ENCODE data around the gene MAG.

The MAG gene, protein sequence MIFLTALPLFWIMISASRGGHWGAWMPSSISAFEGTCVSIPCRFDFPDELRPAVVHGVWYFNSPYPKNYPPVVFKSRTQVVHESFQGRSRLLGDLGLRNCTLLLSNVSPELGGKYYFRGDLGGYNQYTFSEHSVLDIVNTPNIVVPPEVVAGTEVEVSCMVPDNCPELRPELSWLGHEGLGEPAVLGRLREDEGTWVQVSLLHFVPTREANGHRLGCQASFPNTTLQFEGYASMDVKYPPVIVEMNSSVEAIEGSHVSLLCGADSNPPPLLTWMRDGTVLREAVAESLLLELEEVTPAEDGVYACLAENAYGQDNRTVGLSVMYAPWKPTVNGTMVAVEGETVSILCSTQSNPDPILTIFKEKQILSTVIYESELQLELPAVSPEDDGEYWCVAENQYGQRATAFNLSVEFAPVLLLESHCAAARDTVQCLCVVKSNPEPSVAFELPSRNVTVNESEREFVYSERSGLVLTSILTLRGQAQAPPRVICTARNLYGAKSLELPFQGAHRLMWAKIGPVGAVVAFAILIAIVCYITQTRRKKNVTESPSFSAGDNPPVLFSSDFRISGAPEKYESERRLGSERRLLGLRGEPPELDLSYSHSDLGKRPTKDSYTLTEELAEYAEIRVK

DNA sequence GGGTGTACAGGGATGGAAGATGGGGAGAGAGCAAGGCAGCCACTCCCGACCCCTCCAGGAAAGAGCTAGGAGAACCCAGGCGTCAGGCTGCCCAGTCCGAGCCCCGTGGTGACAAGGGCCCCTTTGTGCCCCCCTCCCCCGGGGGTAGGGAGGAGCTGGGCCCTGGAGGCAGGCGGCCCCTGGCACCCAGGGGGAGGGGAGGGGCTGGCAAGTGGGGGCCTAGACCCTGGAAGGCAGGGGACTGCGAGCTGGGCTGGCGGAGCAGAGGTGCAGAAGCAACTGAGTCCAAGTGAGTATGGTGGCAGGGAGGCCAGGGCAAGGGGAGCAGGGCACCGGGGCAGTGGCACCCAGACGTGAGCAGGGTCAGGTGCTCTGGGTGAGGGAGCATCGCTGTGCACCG lies at the start of gene MAG:
TSS of gene MAG (plus strand) at position 246 of the 400 bp plus-strand sequence. CDS start 3,248 bp downstream, outside the sequence.
- no peaks in the 10 kb centered on the region for H4K20me1 ChIP-seq
- H3K27ac ChIP-seq: no peak within 1 kb of the TSS
- peak within 1 kb of the TSS in 1 of 11 experiments; percentile 29; a peak in 1 of 22 replicates for H3K9ac ChIP-seq
- H3K27me3 ChIP-seq: peaks cover 0 to 26% (median 0%) of the 10 kb centered on the region in 11 experiments; a peak in 6 of 22 replicates
- H3K4me1 ChIP-seq: peaks cover 23 to 76% (median 62%) of the 10 kb centered on the region in 10 experiments
- no peaks in the 10 kb centered on the region for H3K36me3 ChIP-seq
- no peak for TF ChIP-seq Cebpa-rat (IDR thresholded peaks at IDR 0.05)
- H3K9me3 ChIP-seq (replicated peaks in 1 of 11): no peaks in the 10 kb centered on the region
- H3K4me2 ChIP-seq: peak within 1 kb of the TSS in 9 of 11 experiments; percentile 15 to 72 (median 53); a peak in 18 of 22 replicates
- H3K4me3 ChIP-seq: no peak within 1 kb of the TSS

- Histone ChIP-seq H4K20me1 (no peaks in the 10 kb centered on the region; a peak in 2 of 22 replicates), H3K36me3 (no peaks in the 10 kb centered on the region), H3K27ac (no peak overlapping the region), H3K27me3 (peaks cover 37 to 61% (median 57%) of the 10 kb centered on the region in 11 experiments), H3K4me2 (peak overlapping the region in 7 of 11 experiments; percentile 6 to 99 (median 15); a peak in 9 of 22 replicates), H3K9me3 (replicated peaks in 1 of 11) (peaks cover 5 to 41% (median 11%) of the 10 kb centered on the region in 11 experiments), H3K4me3 (no peak overlapping the region), H3K9ac (no peak overlapping the region), H3K4me1 (peaks cover 18 to 32% (median 25%) of the 10 kb centered on the region in 10 experiments)
- no peak for TF ChIP-seq Cebpa-rat (IDR thresholded peaks at IDR 0.05)
These were observed 45.4 kb upstream of the MAG start for GRCh38 chr19:35246466-35247092.

GRCh38 chr19:35247526-35248309 lies 44.2 kb upstream of the MAG start:
- Histone ChIP-seq H3K4me2 (peak overlapping the region; percentile 76 to 99 (median 92)), H3K4me1 (peaks cover 18 to 32% (median 25%) of the 10 kb centered on the region in 10 experiments), H3K4me3 (peak overlapping the region; percentile 48 to 65 (median 57)), H3K27ac (no peak overlapping the region), H3K27me3 (peaks cover 37 to 61% (median 57%) of the 10 kb centered on the region in 11 experiments), H3K9me3 (replicated peaks in 1 of 11) (peaks cover 0 to 30% (median 6%) of the 10 kb centered on the region in 11 experiments; a peak in 12 of 22 replicates), H3K36me3 (no peaks in the 10 kb centered on the region), H3K9ac (peak overlapping the region in 6 of 11 experiments; percentile 6 to 71 (median 35); a peak in 8 of 22 replicates), H4K20me1 (no peaks in the 10 kb centered on the region; a peak in 2 of 22 replicates)
- no peak for TF ChIP-seq Cebpa-rat (IDR thresholded peaks at IDR 0.05)

DNA sequence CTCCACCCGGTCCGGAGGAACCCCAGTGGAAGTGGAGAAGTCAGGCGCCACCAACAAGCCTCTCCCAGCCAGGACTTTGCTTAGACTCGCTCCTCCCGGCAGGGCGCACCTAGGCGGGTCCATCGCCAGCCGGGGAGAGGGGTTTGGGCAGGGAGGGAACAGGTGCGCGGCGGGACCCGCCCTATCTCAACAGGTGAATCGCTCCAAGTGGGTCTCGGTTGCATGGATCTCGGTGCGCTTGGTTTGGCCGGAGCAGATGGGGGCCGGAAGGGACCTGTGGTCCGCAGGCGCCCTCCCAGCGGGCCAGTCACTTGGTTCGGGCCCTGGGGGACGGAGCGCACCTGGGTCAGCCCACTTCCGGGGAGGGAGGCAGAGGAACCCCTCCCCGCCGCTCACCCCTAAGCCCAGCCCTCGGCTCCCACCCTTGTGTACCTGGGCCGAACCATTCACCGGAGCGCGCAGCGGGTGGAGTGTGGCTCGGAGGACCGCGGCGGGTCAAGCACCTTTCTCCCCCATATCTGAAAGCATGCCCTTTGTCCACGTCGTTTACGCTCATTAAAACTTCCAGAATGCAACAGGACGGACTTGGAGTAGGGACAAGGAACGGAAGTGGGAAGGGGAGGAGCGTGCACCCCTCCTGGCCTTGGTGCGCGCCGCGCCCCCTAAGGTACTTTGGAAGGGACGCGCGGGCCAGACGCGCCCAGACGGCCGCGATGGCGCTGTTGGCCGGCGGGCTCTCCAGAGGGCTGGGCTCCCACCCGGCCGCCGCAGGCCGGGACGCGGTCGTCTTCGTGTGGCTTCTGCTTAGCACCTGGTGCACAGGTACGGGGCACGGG lies 43.4 kb upstream of the MAG start, which contains the start of gene LSR:
TSS of gene LSR (plus strand) at position 693 of the 836 bp plus-strand sequence. CDS start at position 714, 21 bp downstream.
- Histone ChIP-seq H3K27ac (no peak within 1 kb of the TSS), H3K4me3 (peak within 1 kb of the TSS; percentile 48 to 65 (median 57))

GRCh38 chr19:35249146-35249847 lies 42.7 kb upstream of the MAG start:
- no peak for TF ChIP-seq Cebpa-rat (IDR thresholded peaks at IDR 0.05)
- H3K9me3 ChIP-seq (replicated peaks in 1 of 11): peaks cover 0 to 24% (median 5%) of the 10 kb centered on the region in 11 experiments; a peak in 12 of 22 replicates
- peaks cover 37 to 61% (median 57%) of the 10 kb centered on the region in 11 experiments for H3K27me3 ChIP-seq
- H3K4me1 ChIP-seq: peaks cover 18 to 32% (median 25%) of the 10 kb centered on the region in 10 experiments
- H3K27ac ChIP-seq: no peak overlapping the region
- peak overlapping the region in 8 of 10 experiments; percentile 48 to 65 (median 57); a peak in 11 of 20 replicates for H3K4me3 ChIP-seq
- H4K20me1 ChIP-seq: no peaks in the 10 kb centered on the region; a peak in 2 of 22 replicates
- H3K9ac ChIP-seq: no peak overlapping the region; a peak in 1 of 22 replicates
- no peaks in the 10 kb centered on the region for H3K36me3 ChIP-seq
- H3K4me2 ChIP-seq: peak overlapping the region; percentile 76 to 99 (median 92); a peak in 21 of 22 replicates

More for the DNA sequence above, 43.4 kb upstream of the MAG start, which contains the start of gene LSR:
- Histone ChIP-seq H3K9me3 (replicated peaks in 1 of 11) (peaks cover 0 to 30% (median 6%) of the 10 kb centered on the region in 11 experiments; a peak in 12 of 22 replicates), H3K4me2 (peak within 1 kb of the TSS; percentile 76 to 99 (median 92)), H3K9ac (peak within 1 kb of the TSS in 7 of 11 experiments; percentile 6 to 71 (median 27); a peak in 8 of 22 replicates), H3K4me1 (peaks cover 18 to 32% (median 25%) of the 10 kb centered on the region in 10 experiments), H3K36me3 (no peaks in the 10 kb centered on the region), H4K20me1 (no peaks in the 10 kb centered on the region; a peak in 2 of 22 replicates), H3K27me3 (peaks cover 37 to 61% (median 57%) of the 10 kb centered on the region in 11 experiments)
- no peak for TF ChIP-seq Cebpa-rat (IDR thresholded peaks at IDR 0.05)

DNA sequence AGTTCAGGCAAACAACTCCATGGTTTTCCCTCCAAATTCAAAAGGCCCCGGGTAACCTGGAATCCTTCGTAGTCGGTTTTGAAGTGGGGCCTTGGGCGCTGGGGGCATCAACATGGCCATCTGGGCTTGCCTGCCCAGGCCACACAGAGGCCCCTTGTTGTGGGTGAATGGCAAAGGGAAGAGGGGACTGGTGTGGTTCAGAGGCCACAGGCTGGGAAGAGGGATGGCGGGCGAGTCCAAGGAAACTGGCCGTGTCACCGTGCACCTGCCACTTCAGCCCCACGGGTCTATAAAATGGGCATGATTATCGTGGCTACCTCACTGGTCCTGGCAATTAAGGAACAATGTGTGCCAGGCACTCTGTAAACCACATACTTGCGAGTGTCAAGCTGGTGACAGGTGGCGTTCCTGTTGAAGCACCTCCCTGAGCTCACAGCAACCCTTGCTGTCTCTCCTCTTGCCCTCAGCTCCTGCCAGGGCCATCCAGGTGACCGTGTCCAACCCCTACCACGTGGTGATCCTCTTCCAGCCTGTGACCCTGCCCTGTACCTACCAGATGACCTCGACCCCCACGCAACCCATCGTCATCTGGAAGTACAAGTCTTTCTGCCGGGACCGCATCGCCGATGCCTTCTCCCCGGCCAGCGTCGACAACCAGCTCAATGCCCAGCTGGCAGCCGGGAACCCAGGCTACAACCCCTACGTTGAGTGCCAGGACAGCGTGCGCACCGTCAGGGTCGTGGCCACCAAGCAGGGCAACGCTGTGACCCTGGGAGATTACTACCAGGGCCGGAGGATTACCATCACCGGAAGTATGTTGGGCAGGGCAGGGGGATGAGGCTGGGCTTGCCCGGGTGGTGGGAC lies 41.9 kb upstream of the MAG start:
- H3K9ac ChIP-seq: no peak overlapping the region
- peaks cover 0 to 17% (median 5%) of the 10 kb centered on the region in 11 experiments; a peak in 11 of 22 replicates for H3K9me3 ChIP-seq (replicated peaks in 1 of 11)
- no peak for TF ChIP-seq Cebpa-rat (IDR thresholded peaks at IDR 0.05)
- peaks cover 37 to 61% (median 57%) of the 10 kb centered on the region in 11 experiments for H3K27me3 ChIP-seq
- no peak overlapping the region for H3K27ac ChIP-seq
- no peak overlapping the region for H3K4me2 ChIP-seq
- H3K36me3 ChIP-seq: no peaks in the 10 kb centered on the region
- no peak overlapping the region for H3K4me3 ChIP-seq
- no peaks in the 10 kb centered on the region; a peak in 2 of 22 replicates for H4K20me1 ChIP-seq
- peaks cover 18 to 32% (median 25%) of the 10 kb centered on the region in 10 experiments for H3K4me1 ChIP-seq
